IMR-90 (cell line): ENCODE measurements around the gene POLR3K.
"Not testable (repeated sequence)": the region's sequence is repeated elsewhere in the genome, so short reads cannot be mapped to it uniquely, and the experiment has no call there.

Experiments used
- CTCF ChIP-seq: conservative IDR thresholded peaks from 2 replicates; pipeline ENCODE4 v1.5.1; 2012; ENCODE audit warnings: mild to moderate bottlenecking, low read depth, low read length, improper control_type of control experiment
- MAFK ChIP-seq: IDR thresholded peaks from 2 replicates; pipeline ENCODE4 v1.6.1; 2012; ENCODE audit warnings: low read depth, low read length, improper control_type of control experiment
- MAZ ChIP-seq: IDR thresholded peaks from 2 replicates; pipeline ENCODE4 v1.6.1; 2012; ENCODE audit warnings: low read depth, mild to moderate bottlenecking, low read length, improper control_type of control experiment, moderate library complexity, borderline replicate concordance
- MXI1 ChIP-seq: IDR thresholded peaks from 2 replicates; pipeline ENCODE4 v1.6.1; 2012; ENCODE audit warnings: low read depth, mild to moderate bottlenecking, low read length, moderate library complexity, borderline replicate concordance
- NFE2L2 ChIP-seq: fragments of 150-350 bp; IDR thresholded peaks from 2 replicates; pipeline ENCODE4 v1.6.1; 2016; ENCODE audit warnings: low read depth, mild to moderate bottlenecking, low read length
- POLR2A ChIP-seq: IDR thresholded peaks from 2 replicates; pipeline ENCODE4 v1.6.1; 2012; ENCODE audit warnings: mild to moderate bottlenecking, low read depth, low read length
- SMC3 ChIP-seq: fragments of 150-350 bp; IDR thresholded peaks from 2 replicates; pipeline ENCODE4 v1.6.1; 2016; ENCODE audit warnings: low read depth, mild to moderate bottlenecking, antibody characterized with exemption, low read length, moderate library complexity

DNA sequence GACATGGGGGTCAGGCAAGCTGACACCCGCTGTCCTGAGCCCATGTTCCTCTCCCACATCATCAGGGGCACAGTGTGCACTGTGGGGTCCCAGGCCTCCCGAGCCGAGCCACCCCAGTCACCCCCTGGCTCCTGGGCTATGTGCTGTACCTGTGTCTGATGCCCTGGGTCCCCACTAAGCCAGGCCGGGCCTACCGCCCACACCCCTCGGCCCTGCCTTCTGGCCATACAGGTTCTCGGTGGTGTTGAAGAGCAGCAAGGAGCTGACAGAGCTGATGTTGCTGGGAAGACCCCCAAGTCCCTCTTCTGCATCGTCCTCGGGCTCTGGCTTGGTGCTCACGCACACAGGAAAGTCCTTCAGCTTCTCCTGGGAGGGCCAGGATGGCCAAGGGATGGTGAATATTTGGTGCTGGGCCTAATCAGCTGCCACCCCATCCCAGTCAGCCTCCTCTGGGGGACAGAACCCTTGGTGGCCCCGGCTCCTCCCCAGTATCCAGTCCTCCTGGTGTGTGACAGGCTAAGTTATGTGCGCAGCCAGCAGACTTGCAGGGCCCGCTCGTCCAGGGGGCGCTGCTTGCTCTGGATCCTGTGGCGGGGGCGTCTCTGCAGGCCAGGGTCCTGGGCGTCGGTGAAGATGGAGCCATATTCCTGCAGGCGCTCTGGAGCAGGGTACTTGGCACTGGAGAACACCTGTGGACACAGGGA lies 36.2 kb downstream of the POLR3K start:
- not testable (repeated sequence) for TF ChIP-seq CTCF, NFE2L2, MAFK, MAZ, POLR2A, SMC3, MXI1
